ENCODE measurements around the gene SERPIND1.
"Not testable (repeated sequence)": the region's sequence is repeated elsewhere in the genome, so short reads cannot be mapped to it uniquely, and the experiment has no call there.

SERPIND1 gene

GRCh38 chr22:20818471-20818870 is 44.6 kb downstream of the SERPIND1 start:
- no peak for DNase-seq

GRCh38 chr22:20819471-20819870 is 45.6 kb downstream of the SERPIND1 start:
- no peak for DNase-seq

GRCh38 chr22:20821717-20822239 is 47.9 kb downstream of the SERPIND1 start:
- DNase-seq = not testable (repeated sequence)

GRCh38 chr22:20822240-20822639 is 48.3 kb downstream of the SERPIND1 start:
- no peak for DNase-seq

- DNase-seq = no peak
Measured at GRCh38 chr22:20823264-20823663, 49.4 kb downstream of the SERPIND1 start.

GRCh38 chr22:20825216-20825615 is 51.3 kb downstream of the SERPIND1 start:
- DNase-seq = not testable (repeated sequence)

- DNase-seq = no peak
Measured at GRCh38 chr22:20825624-20826023, 51.7 kb downstream of the SERPIND1 start.

GRCh38 chr22:20826373-20827152 is 52.6 kb downstream of the SERPIND1 start:
- DNase-seq = not testable (repeated sequence)

- DNase-seq = no peak
Measured at GRCh38 chr22:20829491-20830134, 55.7 kb downstream of the SERPIND1 start.

GRCh38 chr22:20833225-20833665 is 59.3 kb downstream of the SERPIND1 start:
- DNase-seq = no peak

GRCh38 chr22:20834206-20834605 is 60.3 kb downstream of the SERPIND1 start:
- DNase-seq = no peak

GRCh38 chr22:20834725-20835124 is 60.8 kb downstream of the SERPIND1 start:
- DNase-seq = no peak
